Vagina (tissue), 1 donor: Measurements from ENCODE around the gene RGS9BP. TPM values are rescaled to one million over a fixed set of nuclear protein-coding genes. Genes with fewer than 3 reads are reported as not detected.

Source experiments
- small RNA-seq: library from RNA; depleted of rRNA; stranded (forward); fragments of <200 nt; gene quantifications from one replicate; pipeline ENCODE3, GENCODE V24; 2016
- total RNA-seq: library from RNA; depleted of rRNA; stranded (reverse); fragments of >200 nt; gene quantifications from one replicate; pipeline ENCODE4 v1.2.3, GENCODE V29; 2016

Gene RGS9BP
- total RNA-seq, 1 donor from 2014 or later = 0.49 TPM

Small RNA genes within 50 kb of the gene (small RNA-seq; reads per million reads assigned to genes)
- gene RN7SL789P = not detected

Other genes with a start within 250 kb of the RGS9BP start
- 115 TPM for gene PDCD5, start 94.7 kb upstream of the RGS9BP start, total RNA-seq
- 32.4 TPM for gene ANKRD27, start 668 bp upstream of the RGS9BP start, total RNA-seq
- 12.5 TPM for gene NUDT19, start 16.0 kb downstream of the RGS9BP start, total RNA-seq
- gene TDRD12, start 43.9 kb downstream of the RGS9BP start, total RNA-seq = 0.74 TPM
- gene SLC7A9, start 193.9 kb downstream of the RGS9BP start, total RNA-seq = not detected